ENCODE data around the gene TMEM221.

Gene TMEM221

GRCh38 chr19:17418710-17419109 lies 29.8 kb downstream of the TMEM221 start:
- DNase-seq, result no peak
- Histone ChIP-seq H3K9me3 (no peaks in the 10 kb centered on the region; the same call in 1 of the 2 replicates), H3K4me3 (ENCODE audit: low read depth, low read length) (peak overlapping the region; percentile 64), H3K27me3 (no peaks in the 10 kb centered on the region), H3K4me1 (no peaks in the 10 kb centered on the region; the same call in 1 of the 2 replicates), H3K36me3 (peaks cover 3% of the 10 kb centered on the region; the same call in 1 of the 2 replicates)
- no peak for TF ChIP-seq CTCF (IDR thresholded peaks at IDR 0.05; ENCODE audit: low read depth, low read length)

GRCh38 chr19:17415121-17415520 lies 33.3 kb downstream of the TMEM221 start:
- peaks cover 8% of the 10 kb centered on the region for H3K4me1 ChIP-seq
- DNase-seq, result no peak
- H3K27me3 ChIP-seq, result no peaks in the 10 kb centered on the region
- H3K9me3 ChIP-seq, result no peaks in the 10 kb centered on the region; the same call in 1 of the 2 replicates
- no peak overlapping the region for H3K4me3 ChIP-seq (ENCODE audit: low read depth, low read length)
- TF ChIP-seq CTCF (IDR thresholded peaks at IDR 0.05; ENCODE audit: low read depth, low read length), result no peak
- H3K36me3 ChIP-seq, result no peaks in the 10 kb centered on the region

GRCh38 chr19:17414097-17414496 lies 34.4 kb downstream of the TMEM221 start:
- H3K27me3 ChIP-seq, result no peaks in the 10 kb centered on the region
- no peak for DNase-seq
- no peak for TF ChIP-seq CTCF (IDR thresholded peaks at IDR 0.05; ENCODE audit: low read depth, low read length)
- no peaks in the 10 kb centered on the region; the same call in 1 of the 2 replicates for H3K9me3 ChIP-seq
- H3K4me1 ChIP-seq, result peaks cover 8% of the 10 kb centered on the region
- no peaks in the 10 kb centered on the region for H3K36me3 ChIP-seq
- H3K4me3 ChIP-seq (ENCODE audit: low read depth, low read length), result no peak overlapping the region

GRCh38 chr19:17411801-17412200 lies 36.7 kb downstream of the TMEM221 start:
- no peak overlapping the region for H3K4me3 ChIP-seq (ENCODE audit: low read depth, low read length)
- H3K36me3 ChIP-seq, result no peaks in the 10 kb centered on the region
- TF ChIP-seq CTCF (IDR thresholded peaks at IDR 0.05; ENCODE audit: low read depth, low read length), result no peak
- H3K4me1 ChIP-seq, result peaks cover 15% of the 10 kb centered on the region
- H3K27me3 ChIP-seq, result no peaks in the 10 kb centered on the region
- no peak for DNase-seq
- H3K9me3 ChIP-seq, result no peaks in the 10 kb centered on the region; the same call in 1 of the 2 replicates

- Histone ChIP-seq H3K9me3 (no peaks in the 10 kb centered on the region; the same call in 1 of the 2 replicates), H3K4me1 (peaks cover 29% of the 10 kb centered on the region), H3K27me3 (no peaks in the 10 kb centered on the region), H3K4me3 (ENCODE audit: low read depth, low read length) (no peak overlapping the region), H3K36me3 (no peaks in the 10 kb centered on the region)
- no peak for TF ChIP-seq CTCF (IDR thresholded peaks at IDR 0.05; ENCODE audit: low read depth, low read length)
- no peak for DNase-seq
These were observed 38.5 kb downstream of the TMEM221 start for GRCh38 chr19:17409990-17410389.

GRCh38 chr19:17406887-17407196 lies 41.6 kb downstream of the TMEM221 start:
- no peak for TF ChIP-seq CTCF (IDR thresholded peaks at IDR 0.05; ENCODE audit: low read depth, low read length)
- Histone ChIP-seq H3K9me3 (no peaks in the 10 kb centered on the region), H3K4me3 (ENCODE audit: low read depth, low read length) (no peak overlapping the region; the same call in 1 of the 2 replicates), H3K27me3 (no peaks in the 10 kb centered on the region), H3K4me1 (peaks cover 23% of the 10 kb centered on the region), H3K36me3 (no peaks in the 10 kb centered on the region)
- no peak for DNase-seq
